ENCODE data around the gene SIMC1.

The SIMC1 gene

DNA sequence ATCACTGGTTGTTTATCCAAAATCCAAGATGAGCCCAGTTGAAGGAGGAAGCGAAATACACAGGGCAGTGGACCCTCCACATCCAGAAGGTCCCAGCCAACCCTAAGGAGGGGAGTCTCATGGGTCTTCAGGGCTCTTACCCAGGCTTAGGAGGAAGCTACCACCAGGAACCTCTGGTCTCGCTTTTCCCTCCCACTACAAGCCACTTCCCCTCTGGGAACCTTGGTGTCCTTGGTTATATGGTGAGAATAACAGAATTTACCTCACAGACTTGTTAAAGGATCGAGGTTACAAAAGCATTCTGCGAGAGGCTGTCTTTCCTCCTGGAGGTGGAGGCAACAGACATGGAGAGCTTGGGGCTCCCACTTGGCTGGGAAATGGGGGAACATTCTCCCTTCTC lies 153.8 kb downstream of the SIMC1 start:
- Histone ChIP-seq H3K9me2 (ENCODE audit: low read depth, low read length) (no peaks in the 10 kb centered on the region), H2AFZ (ENCODE audit: low read length) (no peak overlapping the region), H3K4me3 (ENCODE audit: low read depth, low read length, poor library complexity, severe bottlenecking) (no peak overlapping the region), H3K9ac (ENCODE audit: low read length) (no peak overlapping the region), H3K4me2 (ENCODE audit: low read length) (no peak overlapping the region), H3F3A (ENCODE audit: insufficient read depth, low read length) (no peaks in the 10 kb centered on the region), H3K36me3 (ENCODE audit: insufficient read depth, low read length) (peaks cover 50% of the 10 kb centered on the region; the same call in 1 of the 2 replicates), H3K27ac (ENCODE audit: low read depth, low read length, poor library complexity, severe bottlenecking) (no peak overlapping the region), H3K27me3 (ENCODE audit: insufficient read depth, low read length) (no peaks in the 10 kb centered on the region), H3K9me3 (ENCODE audit: low read length) (no peaks in the 10 kb centered on the region), H3K79me2 (ENCODE audit: insufficient read depth, low read length) (peaks cover 14% of the 10 kb centered on the region), H3K4me1 (ENCODE audit: insufficient read depth, low read length, severe bottlenecking) (peaks cover 16% of the 10 kb centered on the region), H4K20me1 (ENCODE audit: insufficient read depth, low read length) (no peaks in the 10 kb centered on the region)
- TF ChIP-seq, protein P1, sequence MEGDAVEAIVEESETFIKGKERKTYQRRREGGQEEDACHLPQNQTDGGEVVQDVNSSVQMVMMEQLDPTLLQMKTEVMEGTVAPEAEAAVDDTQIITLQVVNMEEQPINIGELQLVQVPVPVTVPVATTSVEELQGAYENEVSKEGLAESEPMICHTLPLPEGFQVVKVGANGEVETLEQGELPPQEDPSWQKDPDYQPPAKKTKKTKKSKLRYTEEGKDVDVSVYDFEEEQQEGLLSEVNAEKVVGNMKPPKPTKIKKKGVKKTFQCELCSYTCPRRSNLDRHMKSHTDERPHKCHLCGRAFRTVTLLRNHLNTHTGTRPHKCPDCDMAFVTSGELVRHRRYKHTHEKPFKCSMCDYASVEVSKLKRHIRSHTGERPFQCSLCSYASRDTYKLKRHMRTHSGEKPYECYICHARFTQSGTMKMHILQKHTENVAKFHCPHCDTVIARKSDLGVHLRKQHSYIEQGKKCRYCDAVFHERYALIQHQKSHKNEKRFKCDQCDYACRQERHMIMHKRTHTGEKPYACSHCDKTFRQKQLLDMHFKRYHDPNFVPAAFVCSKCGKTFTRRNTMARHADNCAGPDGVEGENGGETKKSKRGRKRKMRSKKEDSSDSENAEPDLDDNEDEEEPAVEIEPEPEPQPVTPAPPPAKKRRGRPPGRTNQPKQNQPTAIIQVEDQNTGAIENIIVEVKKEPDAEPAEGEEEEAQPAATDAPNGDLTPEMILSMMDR (IDR thresholded peaks at IDR 0.05; ENCODE audit: low read length) = no peak
- no peak for TF ChIP-seq EZH2 (IDR thresholded peaks at IDR 0.05; ENCODE audit: borderline replicate concordance, low read length)

DNA sequence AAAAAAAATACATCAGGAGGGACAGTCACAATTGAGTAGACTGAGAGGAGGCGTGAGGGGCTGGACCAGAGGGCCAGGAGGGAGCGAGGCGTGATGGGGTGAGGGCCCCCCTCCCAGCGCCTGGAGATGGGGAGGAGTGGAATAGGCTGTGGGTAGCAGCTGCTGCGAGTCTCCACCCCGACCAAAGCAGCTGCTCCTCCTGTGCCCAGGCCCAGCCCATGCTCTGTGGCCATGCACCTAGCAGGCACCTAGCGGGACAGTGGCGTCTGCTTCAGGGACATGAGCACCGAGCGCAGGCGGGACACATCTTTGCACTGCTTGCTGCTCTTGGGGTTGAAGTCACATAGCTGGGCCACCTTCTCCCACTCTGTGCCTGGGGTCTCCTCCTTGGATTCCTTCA lies 154.3 kb downstream of the SIMC1 start:
- Histone ChIP-seq H3K4me1 (ENCODE audit: insufficient read depth, low read length, severe bottlenecking) (peaks cover 11% of the 10 kb centered on the region), H3K79me2 (ENCODE audit: insufficient read depth, low read length) (peaks cover 9% of the 10 kb centered on the region), H3K27ac (ENCODE audit: low read depth, low read length, poor library complexity, severe bottlenecking) (no peak overlapping the region), H3F3A (ENCODE audit: insufficient read depth, low read length) (no peaks in the 10 kb centered on the region), H3K36me3 (ENCODE audit: insufficient read depth, low read length) (peaks cover 46% of the 10 kb centered on the region; the same call in 1 of the 2 replicates), H3K9ac (ENCODE audit: low read length) (no peak overlapping the region), H2AFZ (ENCODE audit: low read length) (no peak overlapping the region), H3K4me3 (ENCODE audit: low read depth, low read length, poor library complexity, severe bottlenecking) (no peak overlapping the region), H3K9me2 (ENCODE audit: low read depth, low read length) (no peaks in the 10 kb centered on the region), H4K20me1 (ENCODE audit: insufficient read depth, low read length) (no peaks in the 10 kb centered on the region), H3K4me2 (ENCODE audit: low read length) (no peak overlapping the region), H3K27me3 (ENCODE audit: insufficient read depth, low read length) (no peaks in the 10 kb centered on the region), H3K9me3 (ENCODE audit: low read length) (no peaks in the 10 kb centered on the region)
- TF ChIP-seq EZH2 (IDR thresholded peaks at IDR 0.05; ENCODE audit: borderline replicate concordance, low read length) = no peak
- TF ChIP-seq, protein P1 (IDR thresholded peaks at IDR 0.05; ENCODE audit: low read length) = no peak

DNA sequence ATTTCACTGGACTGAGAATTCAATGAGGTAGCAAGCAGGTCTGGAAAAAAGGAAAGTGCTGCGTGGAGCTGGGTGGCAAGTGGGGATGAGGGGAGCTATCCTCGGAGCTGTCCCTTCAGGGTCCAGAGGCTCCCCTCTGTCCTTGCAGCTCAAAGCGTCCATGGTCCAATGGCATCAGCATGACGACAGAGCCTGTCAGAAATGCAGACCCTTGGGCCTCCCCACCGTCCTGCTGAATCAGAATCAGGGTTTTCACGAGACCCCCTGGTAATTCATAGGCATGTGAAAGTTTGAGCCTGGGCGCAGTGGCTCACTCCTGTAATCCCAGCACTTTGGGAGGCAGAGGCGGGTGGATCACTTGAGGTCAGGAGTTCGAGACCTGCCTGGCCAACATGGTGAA lies 155.9 kb downstream of the SIMC1 start:
- Histone ChIP-seq H3K79me2 (ENCODE audit: insufficient read depth, low read length) (no peaks in the 10 kb centered on the region), H3F3A (ENCODE audit: insufficient read depth, low read length) (no peaks in the 10 kb centered on the region), H3K9ac (ENCODE audit: low read length) (no peak overlapping the region), H3K36me3 (ENCODE audit: insufficient read depth, low read length) (peaks cover 41% of the 10 kb centered on the region; the same call in 1 of the 2 replicates), H4K20me1 (ENCODE audit: insufficient read depth, low read length) (no peaks in the 10 kb centered on the region), H3K9me3 (ENCODE audit: low read length) (no peaks in the 10 kb centered on the region), H3K4me1 (ENCODE audit: insufficient read depth, low read length, severe bottlenecking) (peaks cover 9% of the 10 kb centered on the region), H3K27ac (ENCODE audit: low read depth, low read length, poor library complexity, severe bottlenecking) (no peak overlapping the region), H2AFZ (ENCODE audit: low read length) (no peak overlapping the region), H3K9me2 (ENCODE audit: low read depth, low read length) (no peaks in the 10 kb centered on the region), H3K27me3 (ENCODE audit: insufficient read depth, low read length) (no peaks in the 10 kb centered on the region), H3K4me3 (ENCODE audit: low read depth, low read length, poor library complexity, severe bottlenecking) (no peak overlapping the region), H3K4me2 (ENCODE audit: low read length) (no peak overlapping the region)
- TF ChIP-seq EZH2 (IDR thresholded peaks at IDR 0.05; ENCODE audit: borderline replicate concordance, low read length) = no peak
- TF ChIP-seq, protein P1 (IDR thresholded peaks at IDR 0.05; ENCODE audit: low read length) = no peak
